Sigmoid colon (tissue), 7 donors: ENCODE results near the gene RBM42. TPM values are rescaled to one million over a fixed set of nuclear protein-coding genes. Genes with fewer than 3 reads are reported as not detected.

Source experiments
- DNase-seq: peaks from one replicate; pipeline ENCODE4 v3.0.0-alpha.2; 2019
- H3K27ac ChIP-seq, 4 donors: fragments of 200-600 bp; sonication (generic); one replicate each; pipeline ENCODE4 v1.5.1; 2016 to 2019; ENCODE audit warnings: mild to moderate bottlenecking in 1 of 4
- H3K27me3 ChIP-seq, 3 donors: fragments of 200-600 bp; sonication (generic); one replicate each; pipeline ENCODE4 v1.5.1; 2019; ENCODE audit warnings: mild to moderate bottlenecking in 1 of 3
- H3K36me3 ChIP-seq, 4 donors: fragments of 200-600 bp; sonication (generic); one replicate each; pipeline ENCODE4 v1.5.1; 2016 to 2019
- H3K4me1 ChIP-seq, 4 donors: fragments of 200-600 bp; sonication (generic); one replicate each; pipeline ENCODE4 v1.5.1; 2017 to 2019
- H3K4me3 ChIP-seq, 4 donors: fragments of 200-600 bp; sonication (generic); one replicate each; pipeline ENCODE4 v1.5.1; 2017 to 2019; ENCODE audit warnings: mild to moderate bottlenecking in 2 of 4, moderate library complexity in 1 of 4
- H3K9me3 ChIP-seq, 4 donors: fragments of 200-600 bp in 3 of 4; sonication (generic) in 3 of 4; one replicate each; pipeline versions ENCODE4 v1.5.1 to v1.6.1; 2013 to 2019
- EP300 ChIP-seq, 4 donors: sonication (generic); formaldehyde crosslinking; IDR thresholded peaks; one replicate each; pipeline ENCODE4 v1.6.1; 2017; ENCODE audit warnings: antibody characterized with exemption in 4 of 4
- POLR2A ChIP-seq, 2 donors: fragments of 450-650 bp; IDR thresholded peaks; one replicate each; pipeline ENCODE4 v1.6.1; 2016; ENCODE audit warnings: antibody characterized with exemption in 2 of 2, mild to moderate bottlenecking in 2 of 2, moderate library complexity in 2 of 2
- POLR2AphosphoS5 ChIP-seq, 4 donors: sonication (generic); formaldehyde crosslinking; IDR thresholded peaks; one replicate each; pipeline ENCODE4 v1.6.1; 2017; ENCODE audit warnings: antibody characterized with exemption in 4 of 4
- WGBS, 2 donors: extraction: QIAGEN DNeasy Blood & Tissue Kit; methylation state at CpG; one replicate each; pipeline ENCODE4 v1.1.7; 2013; 5-methylcytosine and 5-hydroxymethylcytosine counted together
- intact Hi-C: fragments of 100-400 bp; cut with DNase I; formaldehyde crosslinking; loops from one replicate; pipeline ENCODE4 v1.15.1; 2023
- polyA plus RNA-seq, 3 donors: library from polyadenylated mRNA; stranded (reverse); fragments of 200-250 nt; gene quantifications; one replicate each; pipeline ENCODE4 v1.2.3, GENCODE V29; 2013
- total RNA-seq, 4 donors: library from RNA; depleted of rRNA; stranded (reverse); fragments of >200 nt; gene quantifications; one replicate each; pipeline ENCODE4 v1.1.0, GENCODE V29; 2016
- TF ChIP-seq, protein P1 (sequence below), 4 experiments: fragments of 450-650 bp in 3 of 4; fragments of 200-600 bp in 1 of 4; IDR thresholded peaks; one replicate each; pipeline ENCODE4 v1.5.1; 2016 to 2019; ENCODE audit warnings: antibody characterized with exemption in 4 of 4, mild to moderate bottlenecking in 3 of 4, moderate library complexity in 2 of 4
- donor health status: healthy with polysubstance abuse.
- donor health status: Bipolar disorder and iron deficiency.
- donor health status: healthy.

Gene RBM42
- total and polyA plus RNA-seq, 7 donors, result 43.5 to 78.3 (median 55.1) TPM

DNA sequence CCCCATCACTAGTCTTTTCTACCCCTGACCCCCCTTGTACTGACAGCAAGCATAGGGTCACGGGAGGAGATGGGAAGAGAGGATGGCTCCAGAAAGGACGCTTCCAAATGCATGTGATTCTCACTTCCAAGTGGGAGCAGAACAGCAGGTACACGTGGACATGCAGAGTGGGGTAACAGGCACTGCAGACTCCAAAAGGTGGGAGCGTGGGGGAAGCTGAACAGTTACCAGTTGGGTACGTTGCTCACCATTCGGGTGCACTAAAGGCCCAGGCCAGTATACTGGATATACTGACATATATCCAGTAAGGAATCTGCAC lies 10.4 kb downstream of the RBM42 start:
- intact Hi-C loops, result no loop called here
- WGBS, 2 donors, result 44 to 64% methylated on average over 6 of the region's 6 CpGs
- H3K4me3 ChIP-seq, result no peak overlapping the region
- H3K27ac ChIP-seq, result no peak overlapping the region
- DNase-seq, result no peak
- no peaks in the 10 kb centered on the region for H3K9me3 ChIP-seq
- no peaks in the 10 kb centered on the region for H3K27me3 ChIP-seq
- H3K36me3 ChIP-seq, result peaks cover 22 to 39% (median 28%) of the 10 kb centered on the region in 4 donors
- peaks cover 0 to 28% (median 22%) of the 10 kb centered on the region in 4 donors for H3K4me1 ChIP-seq
- TF ChIP-seq EP300 (IDR thresholded peaks at IDR 0.05) (no peak), POLR2A (IDR thresholded peaks at IDR 0.05) (no peak), POLR2AphosphoS5 (IDR thresholded peaks at IDR 0.05) (no peak)
- TF ChIP-seq, protein P1, sequence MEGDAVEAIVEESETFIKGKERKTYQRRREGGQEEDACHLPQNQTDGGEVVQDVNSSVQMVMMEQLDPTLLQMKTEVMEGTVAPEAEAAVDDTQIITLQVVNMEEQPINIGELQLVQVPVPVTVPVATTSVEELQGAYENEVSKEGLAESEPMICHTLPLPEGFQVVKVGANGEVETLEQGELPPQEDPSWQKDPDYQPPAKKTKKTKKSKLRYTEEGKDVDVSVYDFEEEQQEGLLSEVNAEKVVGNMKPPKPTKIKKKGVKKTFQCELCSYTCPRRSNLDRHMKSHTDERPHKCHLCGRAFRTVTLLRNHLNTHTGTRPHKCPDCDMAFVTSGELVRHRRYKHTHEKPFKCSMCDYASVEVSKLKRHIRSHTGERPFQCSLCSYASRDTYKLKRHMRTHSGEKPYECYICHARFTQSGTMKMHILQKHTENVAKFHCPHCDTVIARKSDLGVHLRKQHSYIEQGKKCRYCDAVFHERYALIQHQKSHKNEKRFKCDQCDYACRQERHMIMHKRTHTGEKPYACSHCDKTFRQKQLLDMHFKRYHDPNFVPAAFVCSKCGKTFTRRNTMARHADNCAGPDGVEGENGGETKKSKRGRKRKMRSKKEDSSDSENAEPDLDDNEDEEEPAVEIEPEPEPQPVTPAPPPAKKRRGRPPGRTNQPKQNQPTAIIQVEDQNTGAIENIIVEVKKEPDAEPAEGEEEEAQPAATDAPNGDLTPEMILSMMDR (IDR thresholded peaks at IDR 0.05), result no peak

DNA sequence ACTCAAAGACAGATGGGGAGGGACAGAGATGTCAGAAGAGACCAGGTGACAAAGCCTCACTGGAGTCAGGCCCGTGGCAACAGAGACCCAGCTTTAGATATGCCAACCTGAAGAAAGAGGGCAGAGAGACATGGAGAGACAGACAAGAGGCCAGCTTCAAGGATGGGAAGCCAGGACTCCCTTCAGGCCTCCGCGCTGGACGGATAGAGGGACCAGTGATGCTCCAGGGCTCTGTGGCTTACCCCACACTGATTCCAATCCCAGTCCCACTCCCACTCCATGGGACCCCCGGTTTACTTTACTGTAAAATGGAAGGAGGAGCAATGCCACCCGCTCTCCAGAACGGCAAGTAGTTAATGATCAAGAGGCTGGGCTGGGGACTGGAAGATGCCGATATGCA lies 11.0 kb downstream of the RBM42 start:
- H3K4me1 ChIP-seq, result peaks cover 0 to 33% (median 25%) of the 10 kb centered on the region in 4 donors
- H3K4me3 ChIP-seq, result no peak overlapping the region
- no peak overlapping the region for H3K27ac ChIP-seq
- TF ChIP-seq EP300 (IDR thresholded peaks at IDR 0.05) (no peak), POLR2A (IDR thresholded peaks at IDR 0.05) (no peak), POLR2AphosphoS5 (IDR thresholded peaks at IDR 0.05) (no peak)
- TF ChIP-seq, protein P1 (IDR thresholded peaks at IDR 0.05), result no peak
- no peaks in the 10 kb centered on the region for H3K9me3 ChIP-seq
- intact Hi-C loops, result loop anchor here (5.0 to 10.0 kb wide), 2 partner anchors 62 to 965 kb away; partner anchors contain the start of genes SCGB2B2, ZBTB32 and ZNF302
- WGBS, 2 donors, result 83 to 90% methylated on average over 8 of the region's 8 CpGs
- H3K27me3 ChIP-seq, result no peaks in the 10 kb centered on the region
- DNase-seq, result no peak
- peaks cover 21 to 34% (median 24%) of the 10 kb centered on the region in 4 donors for H3K36me3 ChIP-seq

DNA sequence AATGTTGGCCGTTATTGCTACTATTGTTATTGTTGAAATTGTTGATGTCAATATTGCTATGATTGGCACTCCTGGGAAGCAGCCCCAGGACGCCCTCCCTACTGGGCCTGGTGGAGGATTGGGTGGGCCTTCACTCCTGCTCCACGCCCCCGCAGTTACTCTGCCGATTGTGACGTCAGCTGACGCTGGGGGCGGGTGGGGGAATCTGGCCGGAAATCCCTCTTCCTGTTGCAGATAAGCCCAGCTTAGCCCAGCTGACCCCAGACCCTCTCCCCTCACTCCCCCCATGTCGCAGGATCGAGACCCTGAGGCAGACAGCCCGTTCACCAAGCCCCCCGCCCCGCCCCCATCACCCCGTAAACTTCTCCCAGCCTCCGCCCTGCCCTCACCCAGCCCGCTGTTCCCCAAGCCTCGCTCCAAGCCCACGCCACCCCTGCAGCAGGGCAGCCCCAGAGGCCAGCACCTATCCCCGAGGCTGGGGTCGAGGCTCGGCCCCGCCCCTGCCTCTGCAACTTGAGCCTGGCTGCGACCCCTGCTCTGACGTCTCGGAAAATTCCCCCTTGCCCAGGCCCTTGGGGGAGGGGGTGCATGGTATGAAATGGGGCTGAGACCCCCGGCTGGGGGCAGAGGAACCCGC lies 12.8 kb downstream of the RBM42 start, which contains the start of gene ETV2:
Gene ETV2, plus strand, starts transcription at position 231 of the 637 bp plus-strand sequence. CDS start 716 bp downstream, outside the sequence.
- Histone ChIP-seq H3K4me1 (peaks cover 0 to 39% (median 32%) of the 10 kb centered on the region in 4 donors), H3K9me3 (no peaks in the 10 kb centered on the region), H3K27me3 (no peaks in the 10 kb centered on the region), H3K27ac (no peak within 1 kb of the TSS), H3K4me3 (no peak within 1 kb of the TSS), H3K36me3 (peaks cover 12 to 16% (median 13%) of the 10 kb centered on the region in 4 donors)
- TF ChIP-seq POLR2AphosphoS5 (IDR thresholded peaks at IDR 0.05), result no peak
- TF ChIP-seq, protein P1 (IDR thresholded peaks at IDR 0.05), result no peak
- TF ChIP-seq POLR2A (IDR thresholded peaks at IDR 0.05), result no peak
- no peak for TF ChIP-seq EP300 (IDR thresholded peaks at IDR 0.05)
- 18 to 30% methylated on average over 28 of the region's 28 CpGs for WGBS, 2 donors
- DNase-seq, result no peak
- intact Hi-C loops, result loop anchor here (2.0 to 10.0 kb wide), 3 partner anchors 13 to 967 kb away; partner anchors contain the start of genes RBM42, SCGB2B2, ZBTB32 and ZNF302

DNA sequence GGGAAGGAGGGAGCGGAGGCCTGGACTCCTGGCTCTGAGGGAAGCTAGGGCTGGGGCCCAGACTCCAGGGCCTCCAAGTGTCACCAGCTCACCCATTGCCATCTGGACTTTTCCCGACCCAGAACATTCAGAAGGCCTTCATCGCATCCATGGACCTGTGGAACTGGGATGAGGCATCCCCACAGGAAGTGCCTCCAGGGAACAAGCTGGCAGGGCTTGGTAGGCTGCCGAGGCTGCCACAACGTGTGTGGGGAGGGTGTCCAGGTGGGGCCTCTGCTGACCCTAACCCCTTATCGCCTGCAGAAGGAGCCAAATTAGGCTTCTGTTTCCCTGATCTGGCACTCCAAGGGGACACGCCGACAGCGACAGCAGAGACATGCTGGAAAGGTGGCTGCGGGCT lies 13.5 kb downstream of the RBM42 start:
- Histone ChIP-seq H3K27me3 (no peaks in the 10 kb centered on the region), H3K9me3 (no peaks in the 10 kb centered on the region), H3K4me1 (peaks cover 0 to 40% (median 32%) of the 10 kb centered on the region in 4 donors), H3K27ac (no peak overlapping the region), H3K36me3 (peaks cover 5 to 9% (median 6%) of the 10 kb centered on the region in 4 donors), H3K4me3 (no peak overlapping the region)
- TF ChIP-seq, protein P1 (IDR thresholded peaks at IDR 0.05), result no peak
- TF ChIP-seq POLR2AphosphoS5 (IDR thresholded peaks at IDR 0.05) (no peak), EP300 (IDR thresholded peaks at IDR 0.05) (no peak)
- intact Hi-C loops, result loop anchor here (2.0 to 10.0 kb wide), 3 partner anchors 14 to 968 kb away; partner anchors contain the start of genes RBM42, SCGB2B2, ZBTB32 and ZNF302
- WGBS, 2 donors, result 80 to 87% methylated on average over 10 of the region's 10 CpGs
- DNase-seq, result no peak
